Transverse colon (tissue), 4 donors: ENCODE measurements around the gene GPR83. TPM values are rescaled to one million over a fixed set of nuclear protein-coding genes. Genes with fewer than 3 reads are reported as not detected.

ENCODE experiments used
- DNase-seq: peaks from one replicate; pipeline ENCODE4 v3.0.0-alpha.2; 2019
- H3K27ac ChIP-seq, 4 donors: fragments of 200-600 bp; sonication (generic); 2 replicates each; pipeline ENCODE4 v1.5.1; 2016 to 2018; ENCODE audit warnings: inconsistent platforms in 4 of 4
- H3K27me3 ChIP-seq: fragments of 200-600 bp; sonication (generic); 2 replicates; pipeline ENCODE4 v1.5.1; 2017; ENCODE audit warnings: inconsistent platforms
- H3K36me3 ChIP-seq, 4 donors: fragments of 200-600 bp; sonication (generic); 2 replicates each; pipeline ENCODE4 v1.5.1; 2017 to 2019; ENCODE audit warnings: inconsistent platforms in 4 of 4
- H3K4me1 ChIP-seq, 4 donors: fragments of 200-600 bp; sonication (generic); 2 replicates each; pipeline ENCODE4 v1.5.1; 2017 to 2020; ENCODE audit warnings: inconsistent platforms in 4 of 4
- H3K4me3 ChIP-seq, 4 donors: fragments of 200-600 bp; sonication (generic); 1 replicate in 1 of 4; 2 replicates in 3 of 4; pipeline versions ENCODE4 v1.5.1 to v1.6.1; 2017 to 2019; ENCODE audit warnings: inconsistent platforms in 4 of 4
- H3K9me3 ChIP-seq, 2 donors: fragments of 200-600 bp; sonication (generic); 2 replicates each; pipeline ENCODE4 v1.5.1; 2017 to 2019; ENCODE audit warnings: inconsistent platforms in 2 of 2
- EP300 ChIP-seq: sonication (generic); formaldehyde crosslinking; IDR thresholded peaks from one replicate; pipeline ENCODE4 v1.6.1; 2017; ENCODE audit warnings: antibody characterized with exemption, low read depth
- POLR2A ChIP-seq: fragments of 450-650 bp; IDR thresholded peaks from one replicate; pipeline ENCODE4 v1.6.1; 2016; ENCODE audit warnings: antibody characterized with exemption, mild to moderate bottlenecking, moderate library complexity
- POLR2AphosphoS5 ChIP-seq, 3 donors: sonication (generic); formaldehyde crosslinking; IDR thresholded peaks; one replicate each; pipeline ENCODE4 v1.6.1; 2016; ENCODE audit warnings: antibody characterized with exemption in 3 of 3
- WGBS, 2 donors: methylation state at CpG; one replicate each; pipeline ENCODE4 v1.1.5; 2018; ENCODE audit warnings: low coverage in 1 of 2; 5-methylcytosine and 5-hydroxymethylcytosine counted together
- in situ Hi-C, 4 donors: fragments of 200-750 bp; cut with MboI; loops; one replicate each; pipeline versions ENCODE4 v1.15.0 to v1.15.1; 2017; ENCODE audit warnings: low sequenced_read_pairs in 3 of 4, low pct_ligation_motif_present in 1 of 4, low pct_unique_long_range_greater_than_20kb in 1 of 4
- intact Hi-C: fragments of 100-400 bp; cut with DNase I; formaldehyde crosslinking; loops from one replicate; pipeline ENCODE4 v1.15.1; 2023; ENCODE audit warnings: low total_unique reads
- total RNA-seq, 4 donors: library from RNA; depleted of rRNA; stranded (reverse); fragments of >200 nt; gene quantifications; one replicate each; pipeline ENCODE4 v1.1.0, GENCODE V29; 2016
- TF ChIP-seq, protein P1 (sequence below), 5 experiments: fragments of 200-600 bp in 3 of 5; fragments of 450-650 bp in 2 of 5; sonication (generic) in 3 of 5; IDR thresholded peaks; 1 replicate in 2 of 5; 2 replicates in 3 of 5; pipeline ENCODE4 v1.5.1; 2016 to 2017; ENCODE audit warnings: antibody characterized with exemption in 5 of 5, inconsistent platforms in 3 of 5, mild to moderate bottlenecking in 2 of 5, moderate library complexity in 1 of 5

GPR83 gene
- total RNA-seq, 4 donors from 2014 or later: 3.8 TPM; not detected in 3

DNA sequence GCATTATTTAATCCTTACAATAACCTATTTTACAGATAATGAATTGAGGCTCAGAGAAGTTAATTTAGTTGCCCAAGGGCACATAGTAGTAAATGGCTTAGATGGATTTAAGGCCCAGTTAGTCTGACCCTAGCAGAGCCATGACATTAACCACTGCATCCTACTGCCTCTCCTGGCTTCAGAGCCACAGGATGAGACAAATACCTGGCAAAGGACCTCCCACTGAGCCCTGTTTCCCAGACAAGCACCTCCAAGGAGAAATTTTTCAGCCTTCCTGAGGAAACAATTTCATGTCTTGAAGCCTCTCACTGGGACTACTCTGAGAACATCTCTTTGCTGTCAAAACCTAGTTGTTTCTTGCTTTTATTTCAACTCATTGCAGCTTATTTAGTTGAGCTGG, 68.4 kb downstream of the GPR83 start:
- H3K4me1 ChIP-seq: no peaks in the 10 kb centered on the region
- intact Hi-C loops (no loop called here), in situ Hi-C loops (no loop called here)
- no peak for DNase-seq
- no peaks in the 10 kb centered on the region for H3K9me3 ChIP-seq
- H3K36me3 ChIP-seq: no peaks in the 10 kb centered on the region
- H3K27ac ChIP-seq: no peak overlapping the region
- no peak overlapping the region for H3K4me3 ChIP-seq
- no peaks in the 10 kb centered on the region for H3K27me3 ChIP-seq
- TF ChIP-seq POLR2A (no peak), EP300 (no peak), POLR2AphosphoS5 (IDR thresholded peaks at IDR 0.05) (no peak)
- TF ChIP-seq, protein P1, sequence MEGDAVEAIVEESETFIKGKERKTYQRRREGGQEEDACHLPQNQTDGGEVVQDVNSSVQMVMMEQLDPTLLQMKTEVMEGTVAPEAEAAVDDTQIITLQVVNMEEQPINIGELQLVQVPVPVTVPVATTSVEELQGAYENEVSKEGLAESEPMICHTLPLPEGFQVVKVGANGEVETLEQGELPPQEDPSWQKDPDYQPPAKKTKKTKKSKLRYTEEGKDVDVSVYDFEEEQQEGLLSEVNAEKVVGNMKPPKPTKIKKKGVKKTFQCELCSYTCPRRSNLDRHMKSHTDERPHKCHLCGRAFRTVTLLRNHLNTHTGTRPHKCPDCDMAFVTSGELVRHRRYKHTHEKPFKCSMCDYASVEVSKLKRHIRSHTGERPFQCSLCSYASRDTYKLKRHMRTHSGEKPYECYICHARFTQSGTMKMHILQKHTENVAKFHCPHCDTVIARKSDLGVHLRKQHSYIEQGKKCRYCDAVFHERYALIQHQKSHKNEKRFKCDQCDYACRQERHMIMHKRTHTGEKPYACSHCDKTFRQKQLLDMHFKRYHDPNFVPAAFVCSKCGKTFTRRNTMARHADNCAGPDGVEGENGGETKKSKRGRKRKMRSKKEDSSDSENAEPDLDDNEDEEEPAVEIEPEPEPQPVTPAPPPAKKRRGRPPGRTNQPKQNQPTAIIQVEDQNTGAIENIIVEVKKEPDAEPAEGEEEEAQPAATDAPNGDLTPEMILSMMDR (IDR thresholded peaks at IDR 0.05): no peak

DNA sequence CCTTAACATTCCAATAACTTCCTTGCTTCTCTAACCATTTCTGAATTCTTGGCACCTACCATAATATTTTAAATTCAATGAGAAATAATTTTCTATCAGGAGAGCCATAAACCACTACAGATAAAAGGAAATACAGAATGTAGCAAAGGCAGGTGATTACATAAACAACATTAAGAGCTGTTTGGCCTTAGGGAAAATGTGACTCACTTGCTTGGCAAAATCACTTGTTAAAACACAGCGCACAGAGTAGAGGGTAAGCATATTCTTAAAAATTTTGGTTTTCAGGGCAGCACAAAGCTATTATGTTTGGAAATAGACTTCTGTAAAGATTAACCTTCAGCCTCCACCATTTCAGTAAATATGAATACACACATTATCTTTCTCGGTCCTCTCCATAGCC, 70.4 kb downstream of the GPR83 start:
- Histone ChIP-seq H3K4me1 (no peaks in the 10 kb centered on the region), H3K27ac (no peak overlapping the region), H3K4me3 (no peak overlapping the region), H3K9me3 (no peaks in the 10 kb centered on the region), H3K27me3 (no peaks in the 10 kb centered on the region), H3K36me3 (no peaks in the 10 kb centered on the region)
- in situ Hi-C loops: no loop called here
- intact Hi-C loops: no loop called here
- TF ChIP-seq, protein P1 (IDR thresholded peaks at IDR 0.05): no peak
- no peak for TF ChIP-seq POLR2A
- DNase-seq: no peak
- WGBS, 2 donors: 65 to 88% methylated on average over 2 of the region's 2 CpGs

DNA sequence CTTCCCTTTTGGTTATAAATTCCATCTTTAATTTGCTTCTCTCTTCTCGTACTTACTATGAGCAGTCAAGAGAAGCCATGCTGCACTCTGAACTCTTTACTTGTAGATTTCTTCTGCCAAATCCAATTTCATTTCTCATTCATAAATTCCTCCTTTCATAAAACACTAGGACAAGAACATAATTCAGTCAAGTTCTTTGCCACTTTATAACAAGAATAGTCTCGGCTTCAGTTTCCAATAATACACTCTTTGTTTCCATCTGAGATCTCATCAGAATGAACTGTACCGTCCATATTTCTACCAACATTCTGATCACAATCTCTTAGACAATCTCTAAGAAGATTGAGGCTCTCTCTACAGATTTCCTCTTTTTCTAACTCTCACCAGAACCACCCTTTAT, 71.7 kb downstream of the GPR83 start:
- H3K4me3 ChIP-seq: no peak overlapping the region
- no peak for TF ChIP-seq POLR2A
- TF ChIP-seq EP300: no peak
- no peak for TF ChIP-seq POLR2AphosphoS5 (IDR thresholded peaks at IDR 0.05)
- TF ChIP-seq, protein P1 (IDR thresholded peaks at IDR 0.05): no peak
- in situ Hi-C loops: loop anchor here in 1 of 4 donors (10.0 kb wide), 1 partner anchor 175 kb away; no protein-coding TSS in a partner anchor
- no peak overlapping the region for H3K27ac ChIP-seq
- H3K9me3 ChIP-seq: no peaks in the 10 kb centered on the region
- 72% methylated on average over 3 of the region's 3 CpGs for WGBS, 2 donors
- DNase-seq: no peak
- no peaks in the 10 kb centered on the region for H3K4me1 ChIP-seq
- intact Hi-C loops: no loop called here
- H3K36me3 ChIP-seq: no peaks in the 10 kb centered on the region
- no peaks in the 10 kb centered on the region for H3K27me3 ChIP-seq

DNA sequence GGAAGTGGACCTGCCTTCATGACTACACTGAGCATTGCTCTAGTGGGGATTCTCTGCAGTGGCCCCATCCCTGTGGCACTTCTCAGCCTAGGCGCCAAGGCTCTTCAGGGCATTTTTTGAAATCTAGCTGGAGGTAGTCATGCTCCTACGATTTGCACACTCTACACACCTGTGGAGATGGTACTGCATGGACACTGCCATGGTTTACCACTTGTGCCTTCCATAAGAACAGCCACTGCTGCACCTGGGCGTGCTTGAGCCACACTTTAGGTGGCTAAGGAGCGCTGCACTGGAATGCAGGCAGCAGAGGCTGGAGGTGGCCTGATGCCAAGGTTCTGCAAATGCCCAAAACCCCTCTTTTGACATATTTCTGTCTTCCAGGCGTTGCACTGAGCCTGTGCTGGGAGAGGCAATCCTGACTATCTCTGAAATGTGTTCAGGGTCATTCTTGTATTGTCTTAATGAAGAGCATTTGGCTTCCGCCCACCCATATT, 72.6 kb downstream of the GPR83 start:
- Histone ChIP-seq H3K9me3 (no peaks in the 10 kb centered on the region), H3K4me3 (no peak overlapping the region), H3K36me3 (no peaks in the 10 kb centered on the region), H3K27me3 (no peaks in the 10 kb centered on the region), H3K4me1 (no peaks in the 10 kb centered on the region), H3K27ac (no peak overlapping the region)
- 40 to 71% methylated on average over 2 to 6 of the region's 6 CpGs for WGBS, 2 donors
- in situ Hi-C loops (loop anchor here in 1 of 4 donors (10.0 kb wide), 1 partner anchor 176 kb away; no protein-coding TSS in a partner anchor), intact Hi-C loops (no loop called here)
- DNase-seq: no peak
- TF ChIP-seq EP300 (no peak), POLR2AphosphoS5 (IDR thresholded peaks at IDR 0.05) (no peak), POLR2A (no peak)
- TF ChIP-seq, protein P1 (IDR thresholded peaks at IDR 0.05): no peak

Other genes starting within 250 kb of the GPR83 start
- gene IZUMO1R, start 96.8 kb downstream of the GPR83 start, total RNA-seq: not detected
- gene MRE11, start 92.4 kb upstream of the GPR83 start, total RNA-seq: 10 to 100 TPM in 2 of 4 donors, 1 to 10 TPM in 2; 5.6 to 17.0 (median 9.9) TPM
- 10 to 100 TPM; 24.4 to 43.6 (median 33.2) TPM for gene ANKRD49, start 92.6 kb upstream of the GPR83 start, total RNA-seq
- not detected for gene C11orf97, start 111.0 kb upstream of the GPR83 start, total RNA-seq
- 10 to 100 TPM; 14.9 to 39.0 (median 22.4) TPM for gene FUT4, start 142.5 kb upstream of the GPR83 start, total RNA-seq
- gene PIWIL4, start 165.9 kb upstream of the GPR83 start, total RNA-seq: 10 to 100 TPM in 1 of 4 donors, 1 to 10 TPM in 3; 6.7 to 17.9 (median 8.9) TPM